GM12878 (cell line): ENCODE data around the gene VTA1. TPM values are rescaled to one million over a fixed set of nuclear protein-coding genes. Genes with fewer than 3 reads are reported as not detected.

Experiments used
- ATAC-seq: fragments of 200-7000 bp; cut with Tn5 transposase; 3 replicates; pipeline ENCODE4 v1.9.1; 2020; ENCODE audit warnings: mild to moderate bottlenecking, moderate library complexity
- BruUV-seq: library from RNA; stranded (reverse); fragments of 400-500 nt; replicated peaks from 2 replicates; lab custom pipeline; 2021; lab: Mats Ljungman, UMichigan
- CTCF ChIA-PET: fragments of 300-600 bp; sonication (Branson Sonifier 250); formaldehyde crosslinking; extraction: SDS; loops from one replicate; lab custom pipeline; 2021; ENCODE audit warnings: inconsistent platforms; lab: Yijun Ruan, JAX
- POLR2A ChIA-PET: fragments of 350-600 bp; formaldehyde crosslinking; extraction: SDS; loops from one replicate; lab custom pipeline; 2021; ENCODE audit warnings: inconsistent platforms; lab: Charles Lee
- RAD21 ChIA-PET: fragments of 300-600 bp; sonication (Branson Sonifier 250); formaldehyde crosslinking; loops from one replicate; lab custom pipeline; 2023; ENCODE audit warnings: antibody characterized with exemption; ENCODE audit not compliant: unreplicated experiment; lab: Charles Lee
- SMC1A ChIA-PET: fragments of 300-600 bp; sonication (Branson Sonifier 250); formaldehyde crosslinking; loops from one replicate; lab custom pipeline; 2023; ENCODE audit not compliant: unreplicated experiment, uncharacterized antibody; lab: Charles Lee
- DNase-seq: peaks from one replicate; pipeline ENCODE4 v3.0.0-alpha.2; 2011; ENCODE audit warnings: low read depth, low spot score
- FAIRE-seq: peaks from 3 replicates; lab custom pipeline; 2011; peaks lifted over from hg19 to GRCh38; lab: Jason Lieb, UNC
- H2AFZ ChIP-seq: 2 replicates; pipeline ENCODE4 v1.6.0; 2011; ENCODE audit warnings: low read depth, low read length, control low read depth; ENCODE audit not compliant: control insufficient read depth
- H3K27ac ChIP-seq: 2 replicates; pipeline ENCODE4 v1.5.1; 2011; ENCODE audit warnings: control low read depth; ENCODE audit not compliant: control insufficient read depth, insufficient read depth
- H3K27me3 ChIP-seq, 2 experiments: replicated peaks in 1 of 2; 2 replicates each; pipeline versions ENCODE4 v1.6.0 to v1.6.1; 2011; ENCODE audit warnings: low read length in 1 of 2; ENCODE audit not compliant: control insufficient read depth in 2 of 2, insufficient read depth in 2 of 2
- H3K36me3 ChIP-seq, 2 experiments: 2 replicates each; pipeline ENCODE4 v1.5.1; 2011; ENCODE audit warnings: low read length in 1 of 2; ENCODE audit not compliant: control insufficient read depth in 2 of 2, insufficient read depth in 2 of 2
- H3K4me1 ChIP-seq: 2 replicates; pipeline ENCODE4 v1.6.1; 2011; ENCODE audit warnings: mild to moderate bottlenecking, low read length, moderate library complexity, mixed read lengths; ENCODE audit not compliant: control insufficient read depth, insufficient read depth
- H3K4me2 ChIP-seq: 2 replicates; pipeline ENCODE4 v1.6.0; 2011; ENCODE audit warnings: control low read depth; ENCODE audit not compliant: control insufficient read depth, insufficient read depth
- H3K4me3 ChIP-seq: fragments of 200-600 bp; sonication (generic); 2 replicates; pipeline ENCODE4 v1.5.1; 2016
- H3K79me2 ChIP-seq: 2 replicates; pipeline ENCODE4 v1.6.0; 2011; ENCODE audit warnings: low read length; ENCODE audit not compliant: control insufficient read depth, insufficient read depth
- H3K9ac ChIP-seq: 2 replicates; pipeline ENCODE4 v1.8.0; 2011; ENCODE audit warnings: low read length, control low read depth, mixed read lengths; ENCODE audit not compliant: control insufficient read depth, insufficient read depth
- H3K9me3 ChIP-seq: replicated peaks from 3 replicates; pipeline ENCODE4 v1.5.1; 2011; ENCODE audit warnings: mild to moderate bottlenecking, low read length; ENCODE audit not compliant: control insufficient read depth, insufficient read depth
- H4K20me1 ChIP-seq: 2 replicates; pipeline ENCODE4 v1.6.0; 2011; ENCODE audit not compliant: control insufficient read depth, insufficient read depth
- MYC ChIP-seq: IDR thresholded peaks from 2 replicates; pipeline ENCODE4 v1.6.1; 2011; ENCODE audit warnings: mild to moderate bottlenecking, low read length, moderate library complexity, inconsistent platforms; ENCODE audit not compliant: insufficient read depth, insufficient replicate concordance, insufficient read length, severe bottlenecking
- TCF7 ChIP-seq: IDR thresholded peaks from 2 replicates; pipeline ENCODE4 v1.6.1; 2014; ENCODE audit warnings: antibody characterized with exemption, borderline replicate concordance
- ZNF217 ChIP-seq: fragments of 450-650 bp; IDR thresholded peaks from 2 replicates; pipeline ENCODE4 v1.6.1; 2017; ENCODE audit warnings: antibody characterized with exemption, mild to moderate bottlenecking
- WGBS: methylation state at CpG from one replicate; pipeline ENCODE4 v1.1.6; 2016; ENCODE audit warnings: low lambda C conversion rate; ENCODE audit not compliant: insufficient replicate concordance, insufficient coverage; ENCODE audit errors: missing lambda C conversion rate; 5-methylcytosine and 5-hydroxymethylcytosine counted together
- in situ Hi-C: fragments of 300-500 bp; cut with MboI; formaldehyde crosslinking; loops from 9 replicates; pipeline ENCODE4 v1.14.3; 2018; ENCODE audit warnings: mixed read lengths
- intact Hi-C: fragments of 100-400 bp; cut with micrococcal nuclease; formaldehyde crosslinking; loops from one replicate; pipeline ENCODE4 v1.14.2; 2022; ENCODE audit not compliant: unreplicated experiment
- polyA plus RNA-seq, 11 experiments: library from polyadenylated mRNA; depleted of rRNA in 4 of 11; unstranded in 6 of 11; stranded (reverse) in 5 of 11; fragments of >200 nt; fragmentation: Nextera tagmentation in 4 of 11; fragmentation: Illumina TruSeq in 1 of 11; extraction: Ambion mirVana in 4 of 11; extraction: Trizol in 1 of 11; gene quantifications; 1 replicate in 1 of 11; 2 replicates in 10 of 11; pipeline versions ENCODE4 v1.2.1 to v1.2.3, GENCODE V29; 2011 to 2016; ENCODE audit warnings: inconsistent platforms in 2 of 11, missing spikeins in 2 of 11, low read depth in 1 of 11
- total RNA-seq, 4 experiments: library from RNA; depleted of rRNA in 3 of 4; stranded (reverse); fragments of >200 nt in 3 of 4; fragmentation: Illumina TruSeq in 1 of 4; extraction: Trizol in 1 of 4; gene quantifications; 2 replicates each; pipeline versions ENCODE4 v1.2.1 to v1.2.3, GENCODE V29; 2013 to 2021
- TF ChIP-seq, protein P1 (sequence below): fragments of 450-650 bp; IDR thresholded peaks from 2 replicates; pipeline ENCODE4 v1.6.1; 2018; ENCODE audit warnings: borderline replicate concordance, mild to moderate bottlenecking; ENCODE audit not compliant: partially characterized antibody

VTA1 gene
- total and polyA plus RNA-seq, 10 of the 15 experiments (the other 5 are each of a cell fraction or from before 2014, with no cell fraction given) = 48.3 to 126 (median 90.7) TPM

GRCh38 chr6:142195862-142196541 lies 48.9 kb downstream of the VTA1 start:
- ChIA-PET POLR2A (no interaction called here), CTCF (interaction anchor here (0.8 to 3.8 kb wide), 6 partner anchors 10 to 83 kb away, joined by 3 to 35 read pairs (median 4); partner anchors contain the start of gene NMBR), RAD21 (interaction anchor here (1.1 to 1.8 kb wide), 4 partner anchors 9 to 40 kb away, joined by 3 to 5 read pairs (median 4); no protein-coding TSS in a partner anchor), SMC1A (interaction anchor here (1.2 to 1.8 kb wide), 4 partner anchors 12 to 49 kb away, joined by 4 to 13 read pairs (median 7); partner anchors contain the start of genes NMBR and VTA1)
- Histone ChIP-seq H2AFZ (no peak overlapping the region), H3K4me2 (no peak overlapping the region), H3K79me2 (no peaks in the 10 kb centered on the region; the same call in 1 of the 2 replicates), H3K4me1 (no peaks in the 10 kb centered on the region), H3K4me3 (no peak overlapping the region), H3K9me3 (no peaks in the 10 kb centered on the region), H3K27ac (no peak overlapping the region), H3K27me3 (no peaks in the 10 kb centered on the region), H3K36me3 (peaks cover 2 to 12% of the 10 kb centered on the region in 2 experiments; a peak in 3 of 4 replicates), H4K20me1 (no peaks in the 10 kb centered on the region), H3K9ac (no peak overlapping the region)
- no peak for ATAC-seq
- WGBS = 97% methylated on average over 4 of the region's 4 CpGs
- TF ChIP-seq ZNF217 (no peak), MYC (no peak), TCF7 (no peak)
- TF ChIP-seq, protein P1, sequence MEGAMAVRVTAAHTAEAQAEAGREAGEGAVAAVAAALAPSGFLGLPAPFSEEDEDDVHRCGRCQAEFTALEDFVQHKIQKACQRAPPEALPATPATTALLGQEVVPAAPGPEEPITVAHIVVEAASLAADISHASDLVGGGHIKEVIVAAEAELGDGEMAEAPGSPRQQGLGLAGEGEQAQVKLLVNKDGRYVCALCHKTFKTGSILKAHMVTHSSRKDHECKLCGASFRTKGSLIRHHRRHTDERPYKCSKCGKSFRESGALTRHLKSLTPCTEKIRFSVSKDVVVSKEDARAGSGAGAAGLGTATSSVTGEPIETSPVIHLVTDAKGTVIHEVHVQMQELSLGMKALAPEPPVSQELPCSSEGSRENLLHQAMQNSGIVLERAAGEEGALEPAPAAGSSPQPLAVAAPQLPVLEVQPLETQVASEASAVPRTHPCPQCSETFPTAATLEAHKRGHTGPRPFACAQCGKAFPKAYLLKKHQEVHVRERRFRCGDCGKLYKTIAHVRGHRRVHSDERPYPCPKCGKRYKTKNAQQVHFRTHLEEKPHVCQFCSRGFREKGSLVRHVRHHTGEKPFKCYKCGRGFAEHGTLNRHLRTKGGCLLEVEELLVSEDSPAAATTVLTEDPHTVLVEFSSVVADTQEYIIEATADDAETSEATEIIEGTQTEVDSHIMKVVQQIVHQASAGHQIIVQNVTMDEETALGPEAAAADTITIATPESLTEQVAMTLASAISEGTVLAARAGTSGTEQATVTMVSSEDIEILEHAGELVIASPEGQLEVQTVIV = no peak
- no peak for FAIRE-seq
- in situ Hi-C loops (no loop called here), intact Hi-C loops (no loop called here)
- BruUV-seq = no TSS peak
- DNase-seq = no peak
